Muscle layer of duodenum (tissue), 2 donors: ENCODE measurements around the gene ZNF618.

Source experiments
- H3K27ac ChIP-seq: one replicate; pipeline ENCODE4 v1.7.0; 2013; ENCODE audit warnings: mild to moderate bottlenecking, low read length
- H3K27me3 ChIP-seq: one replicate; pipeline ENCODE4 v1.7.0; 2013; ENCODE audit warnings: low read depth, mild to moderate bottlenecking, control low read depth, low read length
- H3K36me3 ChIP-seq, 2 donors: one replicate each; pipeline ENCODE4 v1.7.0; 2013; ENCODE audit warnings: low read length in 2 of 2, control low read depth in 1 of 2, mild to moderate bottlenecking in 1 of 2; ENCODE audit not compliant: insufficient read depth in 2 of 2, control insufficient read depth in 1 of 2
- H3K4me1 ChIP-seq, 2 donors: one replicate each; pipeline ENCODE4 v1.7.0; 2013; ENCODE audit warnings: low read length in 2 of 2, mild to moderate bottlenecking in 2 of 2, control low read depth in 1 of 2, moderate library complexity in 1 of 2; ENCODE audit not compliant: insufficient read depth in 2 of 2, control insufficient read depth in 1 of 2
- H3K4me3 ChIP-seq, 2 donors: one replicate each; pipeline ENCODE4 v1.7.0; 2013; ENCODE audit warnings: low read length in 2 of 2, low read depth in 1 of 2, mild to moderate bottlenecking in 1 of 2
- H3K9me3 ChIP-seq, 2 donors: one replicate each; pipeline ENCODE4 v1.7.0; 2013; ENCODE audit warnings: low read length in 2 of 2, control low read depth in 1 of 2, mild to moderate bottlenecking in 1 of 2; ENCODE audit not compliant: control insufficient read depth in 1 of 2
- donor health status: healthy.

Gene ZNF618

DNA sequence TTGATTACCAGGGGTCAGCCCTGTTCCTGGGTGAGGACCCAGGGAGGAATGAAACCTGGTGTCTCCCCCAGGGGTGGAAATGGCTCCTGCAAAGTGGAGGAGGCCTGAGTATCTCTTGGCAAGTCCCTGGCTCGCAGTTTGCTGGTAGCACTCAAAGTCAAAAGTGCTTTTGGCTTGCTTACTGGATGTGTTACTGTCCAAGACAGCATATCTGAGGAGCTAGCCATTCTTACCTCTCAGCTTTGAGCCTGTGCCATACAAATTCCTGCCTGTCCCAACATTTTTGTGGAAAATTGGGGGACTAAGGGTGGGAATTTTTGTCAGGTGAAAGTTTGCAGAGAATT lies 9.9 kb downstream of the ZNF618 start:
- Histone ChIP-seq H3K9me3 (no peaks in the 10 kb centered on the region), H3K4me1 (peaks cover 5 to 13% of the 10 kb centered on the region in 2 donors), H3K27ac (peak overlapping the region; percentile 73), H3K4me3 (peak overlapping the region; percentile 52 to 55), H3K27me3 (no peaks in the 10 kb centered on the region), H3K36me3 (no peaks in the 10 kb centered on the region)

DNA sequence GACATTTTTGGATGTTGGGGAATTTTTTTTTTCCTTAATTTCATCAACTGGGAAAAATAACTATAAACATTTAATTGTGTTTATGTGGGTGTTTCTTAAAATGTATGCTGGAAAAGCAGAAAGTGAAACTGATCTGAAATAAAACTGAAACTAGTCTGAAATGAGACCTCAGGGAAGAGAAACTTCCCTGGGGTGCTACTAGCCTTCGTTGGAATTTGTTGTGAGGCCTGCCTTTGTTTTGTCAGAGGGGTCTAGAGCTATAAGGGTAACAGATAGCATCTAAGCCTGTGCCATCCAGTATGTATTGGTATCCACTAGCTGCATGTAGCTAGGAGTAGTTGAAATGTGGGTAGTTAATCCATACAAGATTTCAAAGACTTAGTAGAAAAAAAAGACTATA lies 10.4 kb downstream of the ZNF618 start:
- Histone ChIP-seq H3K4me3 (peak overlapping the region; percentile 52 to 55), H3K27ac (peak overlapping the region; percentile 73), H3K9me3 (no peaks in the 10 kb centered on the region), H3K27me3 (no peaks in the 10 kb centered on the region), H3K4me1 (peaks cover 5 to 13% of the 10 kb centered on the region in 2 donors), H3K36me3 (no peaks in the 10 kb centered on the region)

DNA sequence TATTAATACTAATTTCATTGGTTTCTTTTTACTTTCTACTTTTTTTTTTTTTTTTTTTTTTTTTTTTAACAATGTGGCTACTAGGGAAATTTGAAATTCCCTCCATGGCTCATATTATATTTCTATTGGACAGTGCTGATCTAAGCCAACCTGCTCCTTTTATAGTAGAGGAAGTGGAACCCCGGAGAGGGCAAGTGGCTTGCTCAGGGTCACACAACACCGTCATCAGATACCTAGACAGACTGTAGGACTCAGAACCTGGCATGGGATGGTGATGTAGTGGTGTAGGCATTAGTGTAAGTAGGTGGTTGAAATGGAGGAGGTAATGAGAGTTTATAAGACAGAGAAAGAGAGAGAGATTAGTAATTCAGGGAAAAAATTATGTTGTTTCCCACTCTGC lies 10.8 kb downstream of the ZNF618 start:
- Histone ChIP-seq H3K36me3 (no peaks in the 10 kb centered on the region), H3K27me3 (no peaks in the 10 kb centered on the region), H3K27ac (no peak overlapping the region), H3K9me3 (no peaks in the 10 kb centered on the region), H3K4me1 (peaks cover 5 to 13% of the 10 kb centered on the region in 2 donors), H3K4me3 (no peak overlapping the region)

DNA sequence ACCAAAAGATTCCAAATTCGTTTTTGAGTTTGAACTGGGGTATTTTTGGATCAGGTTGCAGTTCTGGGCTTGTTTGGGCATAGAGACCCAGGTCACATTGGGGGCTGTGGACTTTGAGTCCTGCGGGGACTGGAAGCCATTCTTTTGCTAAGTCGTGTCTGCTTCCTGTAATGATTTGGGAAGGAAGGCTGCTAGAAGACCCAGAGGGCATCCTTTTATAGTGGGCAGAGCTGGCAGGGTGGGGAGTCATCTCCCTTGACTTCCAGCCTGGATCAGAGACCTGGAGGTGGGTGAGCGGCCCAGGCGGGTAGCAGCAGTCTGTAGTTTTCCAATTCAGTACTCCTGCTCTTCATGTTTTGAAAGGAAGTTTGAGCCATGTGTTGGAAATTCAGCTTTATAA lies 11.3 kb downstream of the ZNF618 start:
- H3K4me3 ChIP-seq: no peak overlapping the region
- H3K4me1 ChIP-seq: peaks cover 5 to 13% of the 10 kb centered on the region in 2 donors
- H3K27ac ChIP-seq: no peak overlapping the region
- no peaks in the 10 kb centered on the region for H3K9me3 ChIP-seq
- no peaks in the 10 kb centered on the region for H3K36me3 ChIP-seq
- no peaks in the 10 kb centered on the region for H3K27me3 ChIP-seq

DNA sequence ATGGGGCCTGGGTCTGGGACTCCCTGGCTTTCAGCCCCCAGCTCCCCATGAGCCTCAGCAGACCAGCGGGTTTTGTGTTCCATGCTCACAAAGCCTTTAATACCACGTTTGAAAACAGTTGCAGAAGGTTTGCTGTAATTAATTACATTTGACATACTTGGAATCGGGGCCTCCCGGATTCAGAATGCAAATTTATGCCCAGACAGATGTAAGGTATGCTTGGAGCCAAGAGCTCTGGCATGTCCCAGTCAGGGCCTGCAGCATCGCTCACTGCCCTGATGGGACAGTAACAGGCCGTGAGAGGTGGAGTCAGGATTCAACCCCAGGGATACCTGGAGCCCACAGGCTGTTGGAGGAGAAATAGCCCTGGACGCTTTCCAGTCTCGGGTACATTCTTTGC lies 12.2 kb downstream of the ZNF618 start:
- no peaks in the 10 kb centered on the region for H3K27me3 ChIP-seq
- no peak overlapping the region for H3K27ac ChIP-seq
- peaks cover 5 to 13% of the 10 kb centered on the region in 2 donors for H3K4me1 ChIP-seq

DNA sequence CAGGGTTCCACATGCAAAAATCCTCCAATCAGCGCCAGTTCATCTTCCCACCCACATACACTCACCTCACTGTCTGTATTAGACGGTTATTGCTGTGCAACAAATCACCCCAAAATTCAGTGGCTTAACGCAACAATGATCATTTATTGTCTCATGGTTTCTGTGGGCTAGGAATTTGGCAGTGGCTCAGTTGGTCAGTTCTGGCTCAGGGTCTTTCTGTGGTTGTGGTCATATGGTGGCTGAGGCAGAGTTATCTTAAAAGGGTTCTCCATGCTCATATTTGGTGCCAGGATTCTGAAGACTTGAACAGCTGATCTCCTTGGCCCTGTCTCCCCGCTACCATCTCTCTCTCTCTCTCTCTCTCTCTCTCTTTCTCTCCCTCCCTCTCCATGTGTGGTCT lies 12.9 kb downstream of the ZNF618 start:
- Histone ChIP-seq H3K9me3 (no peaks in the 10 kb centered on the region), H3K27ac (no peak overlapping the region), H3K27me3 (no peaks in the 10 kb centered on the region), H3K4me3 (no peak overlapping the region), H3K4me1 (peaks cover 5 to 13% of the 10 kb centered on the region in 2 donors), H3K36me3 (no peaks in the 10 kb centered on the region)

More for the DNA sequence above, 12.2 kb downstream of the ZNF618 start:
- H3K4me3 ChIP-seq: no peak overlapping the region
- H3K9me3 ChIP-seq: no peaks in the 10 kb centered on the region
- no peaks in the 10 kb centered on the region for H3K36me3 ChIP-seq

DNA sequence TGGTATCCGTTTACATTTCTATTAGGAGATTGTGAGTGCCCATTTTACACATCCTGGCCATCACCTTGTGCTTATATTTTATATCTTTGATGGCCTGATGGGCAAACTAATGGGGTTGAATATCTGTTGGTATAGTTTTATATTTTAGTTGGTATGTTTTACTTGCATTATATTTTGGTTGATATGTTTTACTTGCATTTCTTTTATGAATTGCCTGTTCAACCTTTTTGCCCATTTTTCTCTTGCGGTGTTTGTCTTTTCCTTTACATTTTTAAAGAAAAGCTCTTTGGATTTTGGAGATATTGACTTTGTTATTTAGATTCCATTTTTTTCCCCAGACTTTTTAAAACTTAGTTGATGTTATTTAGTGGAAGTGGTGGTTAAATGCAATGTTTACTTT lies 14.6 kb downstream of the ZNF618 start:
- Histone ChIP-seq H3K9me3 (peaks cover 0 to 2% of the 10 kb centered on the region in 2 donors), H3K4me3 (no peak overlapping the region), H3K4me1 (peaks cover 5 to 13% of the 10 kb centered on the region in 2 donors)

DNA sequence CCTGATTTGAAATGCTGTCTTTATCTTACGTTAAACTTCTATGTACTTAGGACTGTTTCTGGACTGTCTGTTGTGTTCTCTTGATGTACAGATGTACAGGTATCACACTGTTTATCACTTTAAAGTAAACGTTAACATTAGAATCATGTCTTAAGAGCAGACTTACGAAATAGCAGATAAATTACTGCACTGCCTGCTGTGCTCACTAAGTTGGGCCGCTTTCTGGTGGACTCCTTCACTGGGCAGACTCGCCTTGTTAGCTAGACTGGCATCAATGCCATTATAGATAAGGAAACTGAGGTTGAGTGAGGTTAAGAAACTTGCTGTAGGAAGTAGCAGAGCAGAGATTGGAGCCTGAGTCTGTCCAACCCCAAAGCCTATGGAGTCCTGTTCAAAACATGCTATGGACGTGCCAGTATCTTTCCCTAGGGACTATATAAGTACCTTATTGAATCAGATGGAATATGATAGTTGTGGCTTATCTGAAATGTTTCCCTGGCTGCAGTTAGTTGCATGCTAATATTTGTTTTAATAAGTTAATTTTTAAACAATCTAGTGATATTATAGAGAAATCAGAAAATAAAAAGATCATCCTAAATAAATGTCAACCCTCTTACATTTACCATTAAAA lies 16.9 kb downstream of the ZNF618 start:
- Histone ChIP-seq H3K27me3 (no peaks in the 10 kb centered on the region), H3K36me3 (no peaks in the 10 kb centered on the region), H3K4me3 (no peak overlapping the region), H3K4me1 (no peaks in the 10 kb centered on the region), H3K27ac (no peak overlapping the region), H3K9me3 (peaks cover 0 to 2% of the 10 kb centered on the region in 2 donors)

More for the DNA sequence above, 14.6 kb downstream of the ZNF618 start:
- no peak overlapping the region for H3K27ac ChIP-seq
- H3K27me3 ChIP-seq: no peaks in the 10 kb centered on the region
- no peaks in the 10 kb centered on the region for H3K36me3 ChIP-seq

DNA sequence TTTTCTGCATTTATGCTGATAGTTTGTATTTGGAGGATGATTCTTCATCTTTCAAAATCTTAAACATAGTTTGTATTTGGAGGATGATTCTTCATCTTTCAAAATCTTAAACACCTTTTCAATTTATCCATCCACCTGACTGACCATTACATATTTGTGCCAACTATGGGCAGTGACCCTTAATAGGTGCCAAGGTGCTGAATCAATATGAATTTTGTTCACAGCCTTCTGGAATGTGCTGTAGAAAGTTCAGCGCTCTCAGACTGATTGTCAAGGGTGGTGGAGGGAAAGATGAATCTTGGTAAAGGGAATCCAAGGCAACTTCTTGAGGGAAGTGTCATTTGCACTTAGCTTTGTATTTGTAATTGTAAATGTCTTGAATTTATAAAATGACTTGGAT lies 18.1 kb downstream of the ZNF618 start:
- H3K27me3 ChIP-seq: no peaks in the 10 kb centered on the region
- H3K36me3 ChIP-seq: no peaks in the 10 kb centered on the region
- H3K27ac ChIP-seq: no peak overlapping the region
- no peaks in the 10 kb centered on the region for H3K4me1 ChIP-seq
- H3K4me3 ChIP-seq: no peak overlapping the region
- peaks cover 0 to 2% of the 10 kb centered on the region in 2 donors for H3K9me3 ChIP-seq

DNA sequence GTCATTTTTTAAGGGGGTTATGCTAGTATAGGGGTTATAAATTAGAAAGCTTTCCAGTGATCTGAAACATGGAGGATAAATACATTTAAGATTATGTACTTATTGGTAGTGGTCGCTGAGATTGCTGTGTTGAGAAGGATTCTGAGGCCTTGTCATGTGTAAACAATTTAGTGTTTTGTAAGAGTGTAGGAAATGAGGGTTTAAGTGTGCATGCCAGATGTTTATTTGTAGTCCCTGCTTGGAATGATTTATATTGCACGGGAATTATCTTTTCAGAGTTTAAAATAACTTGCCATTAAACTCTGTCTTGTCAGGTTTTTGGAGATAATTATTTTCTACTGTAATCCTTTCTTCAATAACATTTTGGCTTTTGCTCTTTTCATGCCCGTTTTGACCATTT lies 19.4 kb downstream of the ZNF618 start:
- H3K4me1 ChIP-seq: no peaks in the 10 kb centered on the region
- H3K36me3 ChIP-seq: no peaks in the 10 kb centered on the region
- H3K27ac ChIP-seq: no peak overlapping the region
- no peaks in the 10 kb centered on the region for H3K27me3 ChIP-seq
- peaks cover 0 to 2% of the 10 kb centered on the region in 2 donors for H3K9me3 ChIP-seq
- no peak overlapping the region for H3K4me3 ChIP-seq

DNA sequence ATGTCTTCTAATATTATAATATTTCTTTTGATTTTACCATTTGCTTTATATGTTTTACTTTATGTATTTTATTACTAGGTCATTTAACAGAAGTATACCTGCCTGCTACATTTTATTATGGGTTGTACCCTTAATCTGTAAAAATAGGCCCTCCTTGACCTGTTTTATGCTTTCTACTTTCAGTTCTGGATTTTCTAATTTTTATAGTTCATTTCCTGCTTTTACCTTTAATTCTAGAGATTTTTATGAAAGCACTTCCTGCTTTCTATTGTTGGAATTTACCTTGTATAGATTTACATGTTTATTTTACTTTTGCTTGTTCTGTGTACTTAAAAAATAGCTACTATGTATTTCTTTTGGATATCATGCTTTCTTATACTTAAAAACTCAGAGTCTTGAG lies 20.6 kb downstream of the ZNF618 start:
- H3K4me3 ChIP-seq: no peak overlapping the region
- H3K36me3 ChIP-seq: no peaks in the 10 kb centered on the region
- H3K4me1 ChIP-seq: no peaks in the 10 kb centered on the region
- H3K27me3 ChIP-seq: no peaks in the 10 kb centered on the region
- no peak overlapping the region for H3K27ac ChIP-seq
- H3K9me3 ChIP-seq: peaks cover 0 to 2% of the 10 kb centered on the region in 2 donors

DNA sequence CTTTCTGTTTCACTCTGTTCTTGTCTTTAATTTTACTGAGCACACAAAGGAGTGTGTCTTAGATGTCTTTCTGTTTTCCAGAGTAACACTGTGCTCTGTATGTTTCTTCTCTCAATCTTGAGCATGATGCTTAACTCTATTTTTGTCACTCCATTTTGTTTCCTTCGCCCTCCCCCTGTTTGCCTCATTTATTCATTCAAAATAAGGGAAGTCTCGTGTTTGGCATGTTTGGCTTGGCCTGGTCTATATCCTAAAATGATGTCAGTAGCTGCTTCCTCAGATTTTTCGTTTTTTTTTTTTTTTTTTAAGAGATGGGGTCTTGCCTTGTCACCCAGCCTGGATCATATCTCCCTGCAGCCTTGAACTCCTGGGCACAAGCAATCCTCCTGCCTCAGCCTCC lies 22.0 kb downstream of the ZNF618 start:
- Histone ChIP-seq H3K9me3 (peaks cover 2 to 3% of the 10 kb centered on the region in 2 donors), H3K27ac (no peak overlapping the region), H3K36me3 (no peaks in the 10 kb centered on the region), H3K4me1 (no peaks in the 10 kb centered on the region), H3K4me3 (no peak overlapping the region), H3K27me3 (no peaks in the 10 kb centered on the region)
